ENCODE measurements around the gene TTI1. TPM values are rescaled to one million over a fixed set of nuclear protein-coding genes. Genes with fewer than 3 reads are reported as not detected.
"Not testable (repeated sequence)": the region's sequence is repeated elsewhere in the genome, so short reads cannot be mapped to it uniquely, and the experiment has no call there.

Gene TTI1
- total and polyA plus RNA-seq, 3 donors from 2014 or later = 24.1 to 30.5 (median 26.0) TPM

- intact Hi-C loops (cut with DNase I; ENCODE audit: low total_unique reads) = no loop called here
- TF ChIP-seq POLR2A (IDR thresholded peaks at IDR 0.05) (no peak), CTCF (IDR thresholded peaks at IDR 0.05) (no peak)
- Histone ChIP-seq H3K36me3 (ENCODE audit: low read depth, missing control alignments) (no peaks in the 10 kb centered on the region), H3K4me1 (no peaks in the 10 kb centered on the region), H3K9me3 (no peaks in the 10 kb centered on the region), H3K27ac (no peak overlapping the region), H3K27me3 (no peaks in the 10 kb centered on the region), H3K4me3 (no peak overlapping the region)
- DNase-seq = no peak
Observed at GRCh38 chr20:37970856-37971245, 62.4 kb downstream of the TTI1 start.

GRCh38 chr20:37969949-37970855 lies 63.1 kb downstream of the TTI1 start:
- WGBS, 2 donors = 72 to 77% methylated on average over 7 of the region's 7 CpGs
- Histone ChIP-seq H3K4me1 (no peaks in the 10 kb centered on the region), H3K4me3 (no peak overlapping the region), H3K27ac (no peak overlapping the region), H3K27me3 (no peaks in the 10 kb centered on the region), H3K36me3 (ENCODE audit: low read depth, missing control alignments) (no peaks in the 10 kb centered on the region), H3K9me3 (no peaks in the 10 kb centered on the region)
- intact Hi-C loops (cut with DNase I; ENCODE audit: low total_unique reads) = no loop called here
- DNase-seq = no peak
- TF ChIP-seq POLR2A (IDR thresholded peaks at IDR 0.05) = no peak
- TF ChIP-seq CTCF (IDR thresholded peaks at IDR 0.05) = no peak

GRCh38 chr20:37968841-37969401 lies 64.3 kb downstream of the TTI1 start:
- no peaks in the 10 kb centered on the region for H3K27me3 ChIP-seq
- no peak for DNase-seq
- WGBS, 2 donors = 78 to 91% methylated on average over 6 of the region's 6 CpGs
- no peak overlapping the region for H3K27ac ChIP-seq
- H3K9me3 ChIP-seq = no peaks in the 10 kb centered on the region
- H3K4me1 ChIP-seq = no peaks in the 10 kb centered on the region
- TF ChIP-seq POLR2A (IDR thresholded peaks at IDR 0.05) (no peak), CTCF (IDR thresholded peaks at IDR 0.05) (no peak)
- no peaks in the 10 kb centered on the region for H3K36me3 ChIP-seq (ENCODE audit: low read depth, missing control alignments)
- no peak overlapping the region for H3K4me3 ChIP-seq
- intact Hi-C loops (cut with DNase I; ENCODE audit: low total_unique reads) = no loop called here

GRCh38 chr20:37963483-37963882 lies 69.8 kb downstream of the TTI1 start:
- H3K27me3 ChIP-seq; H3K9me3 ChIP-seq; H3K4me1 ChIP-seq; intact Hi-C loops (cut with DNase I; ENCODE audit: low total_unique reads); H3K27ac ChIP-seq; H3K4me3 ChIP-seq; H3K36me3 ChIP-seq (ENCODE audit: low read depth, missing control alignments); DNase-seq: not testable (repeated sequence)
- 89 to 96% methylated on average over 2 of the region's 2 CpGs for WGBS, 2 donors

GRCh38 chr20:37961066-37961465 lies 72.2 kb downstream of the TTI1 start:
- Histone ChIP-seq H3K27me3 (no peaks in the 10 kb centered on the region), H3K27ac (no peak overlapping the region), H3K9me3 (no peaks in the 10 kb centered on the region), H3K4me1 (no peaks in the 10 kb centered on the region), H3K36me3 (ENCODE audit: low read depth, missing control alignments) (no peaks in the 10 kb centered on the region), H3K4me3 (no peak overlapping the region)
- WGBS, 2 donors = 85 to 88% methylated on average over 1 of the region's 1 CpG
- TF ChIP-seq POLR2A (IDR thresholded peaks at IDR 0.05) = no peak
- no peak for TF ChIP-seq CTCF (IDR thresholded peaks at IDR 0.05)
- DNase-seq = no peak
- intact Hi-C loops (cut with DNase I; ENCODE audit: low total_unique reads) = no loop called here
